GM18909 (cell line): ENCODE data around the gene PCNX2.

Source experiments
- ATAC-seq: cut with Tn5 transposase; IDR thresholded peaks from one replicate; pipeline ENCODE4 v1.9.1; 2021; ENCODE audit warnings: mild to moderate bottlenecking; ENCODE audit not compliant: unreplicated experiment, poor library complexity

Gene PCNX2

DNA sequence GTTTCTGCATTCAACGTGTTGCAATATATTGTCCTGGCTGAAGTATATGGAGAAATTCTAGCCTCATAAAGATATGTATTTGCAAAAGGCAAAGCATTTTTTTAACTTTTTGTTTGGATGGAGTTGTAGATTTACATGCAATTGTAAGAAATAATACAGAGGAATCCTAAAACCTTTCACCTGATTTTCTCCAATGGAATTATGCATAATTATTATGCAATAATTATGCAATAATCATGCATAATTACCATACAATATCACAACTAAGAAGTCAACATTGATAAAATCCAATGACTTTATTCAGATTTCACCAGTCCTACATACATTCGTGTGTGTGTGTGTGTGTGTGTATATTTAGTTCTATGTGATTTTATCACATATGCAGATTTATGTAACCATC lies 24.5 kb upstream of the PCNX2 start:
- ATAC-seq, result no peak

DNA sequence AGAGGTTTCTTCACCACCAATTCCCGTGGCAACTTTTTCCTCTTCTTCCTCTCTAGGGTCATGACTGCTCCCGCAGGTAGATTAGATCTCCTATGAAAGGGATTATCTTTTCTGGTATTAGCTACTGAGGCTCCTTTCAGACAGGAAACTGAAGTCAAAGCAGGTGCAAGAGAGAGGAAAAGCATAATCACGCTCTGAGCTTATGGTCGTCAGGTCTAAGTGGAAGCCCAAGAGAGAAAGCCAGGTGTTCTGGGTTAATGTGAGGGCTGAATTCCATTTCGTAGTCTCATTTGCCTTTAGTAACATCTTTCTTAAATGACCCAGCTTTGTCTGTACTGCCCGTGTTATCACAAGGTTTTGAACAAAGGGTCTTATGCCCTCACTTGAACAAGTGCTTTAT lies 23.7 kb upstream of the PCNX2 start:
- no peak for ATAC-seq

- ATAC-seq, result no peak
Measured at GRCh38 chr1:233316473-233316872, 20.9 kb upstream of the PCNX2 start.

- ATAC-seq, result no peak
Measured at GRCh38 chr1:233315718-233316301, 20.3 kb upstream of the PCNX2 start.

DNA sequence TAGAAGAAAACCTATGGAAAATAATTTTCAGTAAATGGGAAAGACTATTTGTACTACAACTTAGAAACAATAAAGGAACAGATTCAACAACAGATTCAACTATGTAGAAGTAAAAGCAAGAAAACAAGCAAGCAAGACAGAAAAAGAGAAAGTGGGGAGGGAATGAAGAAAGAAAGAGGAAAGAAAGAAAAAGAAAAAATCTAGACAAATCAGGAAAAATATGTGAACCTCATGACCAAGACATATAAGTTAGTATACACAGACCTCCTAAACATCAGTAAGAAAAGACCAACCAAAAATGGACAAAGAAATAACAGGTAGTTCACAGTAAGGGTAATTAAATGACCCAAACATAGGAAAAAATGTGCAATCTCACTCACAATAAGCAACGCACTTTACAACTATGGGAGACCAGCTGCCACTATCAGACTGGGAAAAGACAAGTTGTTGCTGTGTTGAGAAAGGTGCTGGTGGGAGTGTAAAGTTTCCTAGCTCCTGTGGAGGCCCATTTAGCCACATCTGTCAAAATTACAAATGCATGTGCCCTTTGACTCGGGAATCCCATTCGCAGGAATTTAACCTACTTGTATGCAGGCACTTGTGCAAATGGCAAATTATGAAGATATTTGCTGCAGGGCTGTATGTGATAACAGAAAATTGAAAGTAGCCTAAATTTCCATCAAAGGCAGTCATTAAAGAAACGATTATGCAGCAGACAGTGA lies 18.1 kb upstream of the PCNX2 start:
- ATAC-seq, result no peak

DNA sequence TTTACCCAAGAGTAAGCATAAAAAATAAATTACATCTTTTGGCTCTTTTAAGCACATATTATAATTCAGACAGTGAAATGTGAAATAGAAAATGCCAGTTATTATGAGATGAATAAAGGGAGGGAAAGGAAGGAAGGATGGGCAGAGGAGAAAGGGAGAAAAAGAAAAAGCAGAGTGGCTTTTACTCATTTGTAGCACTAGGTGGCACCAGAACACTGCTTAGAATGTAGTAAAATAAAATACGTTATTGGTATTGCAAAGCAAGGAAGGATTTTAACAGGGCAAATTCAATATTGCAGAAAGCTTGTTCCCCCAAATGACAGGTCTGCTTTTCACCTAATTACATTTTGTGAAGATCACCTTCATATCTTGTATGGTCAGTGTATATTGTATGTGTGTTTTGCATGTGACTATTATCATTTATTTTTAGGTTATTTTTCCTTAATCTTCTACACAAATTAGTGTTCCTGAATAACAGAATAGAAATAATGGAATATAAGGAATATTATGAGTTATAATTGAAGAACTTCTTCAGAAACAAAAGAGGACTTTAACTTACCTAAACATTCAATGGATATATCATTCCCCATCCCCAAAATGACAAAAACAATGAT lies 9.1 kb upstream of the PCNX2 start:
- ATAC-seq, result no peak

GRCh38 chr1:233300326-233300725 lies 4.8 kb upstream of the PCNX2 start:
- no peak for ATAC-seq

- no peak for ATAC-seq
Measured at GRCh38 chr1:233299450-233299849, 3.9 kb upstream of the PCNX2 start.

GRCh38 chr1:233295975-233296322 lies 424 bp upstream of the PCNX2 start:
- no peak for ATAC-seq

GRCh38 chr1:233294913-233295236 lies 650 bp downstream of the PCNX2 start:
- ATAC-seq, result peak; percentile 57

GRCh38 chr1:233293556-233294446 lies 1.7 kb downstream of the PCNX2 start:
- ATAC-seq, result no peak

GRCh38 chr1:233290396-233291034 lies 5.0 kb downstream of the PCNX2 start:
- ATAC-seq, result no peak

DNA sequence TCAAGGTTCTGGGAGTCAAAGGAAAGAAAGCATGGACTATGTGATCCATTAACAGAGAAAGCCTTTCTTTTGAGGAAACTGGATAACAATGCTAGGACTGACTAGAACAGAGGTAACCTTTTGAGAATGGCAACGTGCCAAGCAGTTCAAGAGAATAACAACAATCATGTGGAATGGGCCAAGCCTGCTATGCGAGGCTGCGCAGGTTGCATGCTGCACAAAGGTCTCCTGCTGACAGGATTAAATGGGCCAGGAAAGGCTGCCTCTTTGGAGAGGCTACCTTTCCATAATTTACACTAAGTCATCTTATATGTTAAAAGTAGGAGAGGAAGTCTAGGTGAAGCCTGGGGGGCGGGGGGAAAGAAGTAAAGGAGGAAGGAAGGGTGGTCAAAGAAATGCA lies 5.8 kb downstream of the PCNX2 start:
- ATAC-seq, result no peak

GRCh38 chr1:233282582-233282886 lies 13.0 kb downstream of the PCNX2 start:
- ATAC-seq, result no peak

- peak; percentile 89 for ATAC-seq
Measured at GRCh38 chr1:233281711-233282581, 13.6 kb downstream of the PCNX2 start.

GRCh38 chr1:233279971-233280370 lies 15.6 kb downstream of the PCNX2 start:
- no peak for ATAC-seq

DNA sequence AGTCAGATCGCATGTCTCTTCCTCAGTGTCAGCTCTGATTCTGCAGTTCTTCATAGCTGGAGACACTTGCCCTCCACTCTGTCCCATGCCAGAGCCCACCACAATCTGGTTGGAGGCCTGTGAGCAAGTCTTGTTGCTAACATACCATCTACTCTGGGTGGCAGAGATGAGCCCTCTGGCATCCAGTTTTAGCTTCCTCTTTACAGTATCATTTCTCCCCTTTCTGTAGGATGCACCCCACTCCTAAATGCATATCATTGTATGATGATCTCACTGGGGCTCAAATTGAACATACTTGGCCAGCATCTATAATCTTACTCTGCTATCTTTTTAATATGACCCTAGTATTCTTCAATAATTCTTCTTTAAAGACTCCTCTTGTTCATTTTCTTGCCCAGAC lies 16.9 kb downstream of the PCNX2 start:
- ATAC-seq, result no peak

DNA sequence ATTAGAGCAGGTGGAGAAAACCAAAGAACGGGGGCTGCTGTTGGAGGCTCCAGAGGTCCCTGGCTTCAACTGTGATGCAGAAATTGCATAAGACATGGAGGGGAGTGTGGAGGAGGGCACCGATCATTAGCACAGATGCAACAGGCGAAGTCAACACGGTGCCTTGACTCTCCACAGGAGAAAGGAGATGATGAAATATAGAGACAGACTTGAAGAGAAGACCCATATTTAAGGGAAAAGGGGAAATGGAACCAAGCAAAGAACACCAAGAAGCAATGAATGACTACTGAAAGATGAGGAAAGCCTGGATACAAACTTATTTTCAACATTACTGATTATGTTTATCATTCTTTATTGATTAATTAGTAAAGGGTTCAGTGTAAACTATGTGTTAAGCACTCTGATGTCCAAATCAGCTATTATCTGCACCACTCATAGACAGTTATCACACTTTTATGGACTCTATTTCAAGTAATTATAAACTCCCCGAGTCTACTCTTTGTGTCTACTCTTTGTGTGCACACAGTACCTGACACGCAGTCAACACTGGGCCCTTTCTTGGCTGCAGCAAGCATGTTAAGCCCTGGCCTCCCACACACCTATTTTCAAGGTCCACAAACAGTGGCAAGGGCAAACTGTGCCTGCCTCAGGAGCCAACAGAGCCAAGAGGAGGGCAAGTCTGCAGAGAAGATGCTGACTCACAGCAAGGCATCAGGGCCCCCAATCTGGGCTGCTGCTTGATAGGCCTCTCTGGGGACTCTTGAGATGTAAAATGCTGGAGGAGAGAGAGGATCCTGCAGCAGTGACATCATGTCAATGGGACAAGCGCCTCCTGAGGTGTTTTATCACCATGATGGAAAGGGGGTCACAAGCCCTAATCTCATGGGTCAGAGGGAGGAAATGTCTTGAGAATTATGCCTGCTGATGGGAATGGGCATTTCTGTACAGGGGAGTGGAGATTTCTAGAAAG lies 17.6 kb downstream of the PCNX2 start:
- ATAC-seq, result no peak

- no peak for ATAC-seq
Measured at GRCh38 chr1:233269656-233270055, 25.9 kb downstream of the PCNX2 start.
